Right lobe of liver (tissue), 4 donors: Measurements from ENCODE around the gene MACROD2.

Experiments used
- CTCF ChIP-seq, 4 donors: fragments of 200-600 bp in 3 of 4; fragments of 450-650 bp in 1 of 4; IDR thresholded peaks; one replicate each; pipeline versions ENCODE4 v1.5.1 to v1.8.0; 2016 to 2022; ENCODE audit warnings: antibody characterized with exemption in 4 of 4, mild to moderate bottlenecking in 2 of 4
- POLR2A ChIP-seq: fragments of 450-650 bp; IDR thresholded peaks from one replicate; pipeline ENCODE4 v1.6.1; 2017; ENCODE audit warnings: antibody characterized with exemption, mild to moderate bottlenecking
- donor health status: DM: no; HTN: no; CAD: no.
- donor health status: DM: no; HTN: no; CAD: no.
- donor health status: DM: no; HTN: yes; CAD: no.

DNA sequence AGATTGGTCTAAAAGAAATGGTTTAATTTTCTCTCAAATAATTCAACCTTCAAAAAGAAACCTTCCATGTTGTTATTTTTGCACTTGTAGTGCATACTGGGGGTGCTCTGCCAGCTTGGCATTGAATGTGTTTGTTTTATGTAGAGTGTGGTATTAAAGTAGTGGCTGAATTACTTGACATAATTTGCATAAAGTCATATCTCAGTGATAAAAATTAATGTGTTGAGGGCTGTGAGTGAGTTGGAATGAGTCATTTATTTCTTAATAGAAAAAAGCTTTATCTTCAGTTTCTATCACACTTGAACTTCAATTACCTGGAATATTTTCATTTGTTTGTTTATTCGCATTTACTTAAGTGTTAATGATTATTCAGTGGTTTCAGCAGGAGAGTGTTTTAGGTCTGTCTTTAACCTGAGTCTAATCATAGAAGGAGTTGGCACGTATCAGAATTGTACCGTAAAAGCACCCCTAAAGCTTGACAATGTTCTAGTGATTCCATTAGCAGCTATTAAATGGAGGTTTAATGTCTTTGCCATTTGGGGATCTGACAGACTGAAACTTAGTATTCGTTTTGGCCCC lies 1143.3 kb downstream of the MACROD2 start:
- TF ChIP-seq POLR2A (no peak), CTCF (IDR thresholded peaks at IDR 0.05) (no peak)
